Endothelial cell (in vitro differentiated cells): ENCODE results near the gene EGFL6. TPM values are rescaled to one million over a fixed set of nuclear protein-coding genes. Genes with fewer than 3 reads are reported as not detected.
A peak's percentile ranks its signal among the peaks of the same experiment; 100 is the strongest.

Experiments
- DNase-seq: peaks from one replicate; pipeline ENCODE4 v3.0.0; 2021; ENCODE audit warnings: low spot score
- H3K27ac Mint-ChIP-seq: one replicate; pipeline ENCODE4 v1.8.0; 2021; ENCODE audit warnings: mixed read lengths, inconsistent platforms; ENCODE audit not compliant: unreplicated experiment
- H3K27me3 Mint-ChIP-seq: one replicate; pipeline ENCODE4 v1.8.0; 2021; ENCODE audit warnings: mild to moderate bottlenecking, moderate library complexity, mixed read lengths, inconsistent platforms; ENCODE audit not compliant: unreplicated experiment
- H3K36me3 Mint-ChIP-seq: one replicate; pipeline ENCODE4 v1.8.0; 2021; ENCODE audit warnings: mild to moderate bottlenecking, low read depth, mixed read lengths, inconsistent platforms; ENCODE audit not compliant: unreplicated experiment
- H3K4me1 Mint-ChIP-seq: one replicate; pipeline ENCODE4 v1.8.0; 2021; ENCODE audit warnings: mild to moderate bottlenecking, mixed read lengths, inconsistent platforms; ENCODE audit not compliant: unreplicated experiment
- H3K4me3 Mint-ChIP-seq: one replicate; pipeline ENCODE4 v1.8.0; 2021; ENCODE audit warnings: mild to moderate bottlenecking, mixed read lengths, inconsistent platforms; ENCODE audit not compliant: unreplicated experiment
- H3K9me3 Mint-ChIP-seq: one replicate; pipeline ENCODE4 v1.8.0; 2021; ENCODE audit warnings: mixed read lengths, inconsistent platforms; ENCODE audit not compliant: unreplicated experiment
- CTCF ChIP-seq: fragments of 200-600 bp; sonication (generic); IDR thresholded peaks from one replicate; pipeline ENCODE4 v1.5.0; 2021; ENCODE audit warnings: antibody characterized with exemption; ENCODE audit not compliant: unreplicated experiment
- long read RNA-seq: library from polyadenylated mRNA; unstranded; transcript quantifications from one replicate; pipeline ENCODE4 v2.0.0, GENCODE V29; 2020; ENCODE audit not compliant: unreplicated experiment
- total RNA-seq: library from RNA; stranded (reverse); fragmentation: NEBNext Ultra II Directional; extraction: Animal tissue kit (Norgen Biotek cat#: 25700); gene quantifications from one replicate; pipeline ENCODE4 v1.2.1, GENCODE V29; 2021; ENCODE audit not compliant: unreplicated experiment

The EGFL6 gene
- not detected for total RNA-seq
- long read RNA-seq: 0 reads

GRCh38 chrX:13569479-13570260 is at the start of gene EGFL6:
TSS of gene EGFL6 (plus strand) at chrX:13569601. CDS start at chrX:13569862, 261 bp downstream.
- Mint-ChIP-seq H3K9me3 (no peaks in the 10 kb centered on the region), H3K27me3 (peaks cover 3% of the 10 kb centered on the region)

GRCh38 chrX:13520351-13520750 is 49.0 kb upstream of the EGFL6 start:
- no peak for TF ChIP-seq CTCF
- no peak overlapping the region for H3K27ac Mint-ChIP-seq
- H3K27me3 Mint-ChIP-seq: no peaks in the 10 kb centered on the region

More at GRCh38 chrX:13569479-13570260, at the start of gene EGFL6:
- Mint-ChIP-seq H3K36me3 (no peaks in the 10 kb centered on the region), H3K4me3 (no peak within 1 kb of the TSS), H3K4me1 (no peaks in the 10 kb centered on the region), H3K27ac (no peak within 1 kb of the TSS)
- TF ChIP-seq CTCF: no peak
- peak; percentile 2 for DNase-seq

GRCh38 chrX:13520936-13521335 is 48.5 kb upstream of the EGFL6 start:
- Mint-ChIP-seq H3K36me3 (no peaks in the 10 kb centered on the region), H3K4me3 (no peak overlapping the region), H3K27me3 (no peaks in the 10 kb centered on the region), H3K27ac (no peak overlapping the region), H3K9me3 (no peaks in the 10 kb centered on the region), H3K4me1 (no peaks in the 10 kb centered on the region)
- no peak for DNase-seq
- no peak for TF ChIP-seq CTCF

More at GRCh38 chrX:13520351-13520750, 49.0 kb upstream of the EGFL6 start:
- H3K4me1 Mint-ChIP-seq: no peaks in the 10 kb centered on the region
- H3K9me3 Mint-ChIP-seq: no peaks in the 10 kb centered on the region
- no peaks in the 10 kb centered on the region for H3K36me3 Mint-ChIP-seq
- DNase-seq: no peak
- H3K4me3 Mint-ChIP-seq: no peak overlapping the region

DNA sequence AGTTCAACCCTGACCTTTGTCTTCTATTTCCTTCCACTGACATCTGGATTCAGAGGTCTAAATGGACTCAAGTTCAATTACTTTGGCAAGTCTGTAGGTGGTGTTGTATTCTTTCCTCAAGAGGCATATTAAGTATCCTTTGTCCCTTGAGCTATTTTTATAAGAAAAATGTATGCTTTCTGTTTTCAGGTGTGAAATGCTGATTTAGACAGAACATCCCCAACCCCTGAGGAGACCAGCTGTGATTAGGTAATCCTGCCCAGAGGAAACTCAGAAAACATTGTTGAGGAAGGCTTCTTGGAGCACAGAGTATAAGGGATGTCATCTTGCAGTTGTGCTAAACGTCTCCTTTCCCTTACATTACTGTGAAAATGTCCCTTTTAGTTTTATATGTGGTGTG is 46.6 kb upstream of the EGFL6 start:
- TF ChIP-seq CTCF: no peak
- Mint-ChIP-seq H3K4me1 (no peaks in the 10 kb centered on the region), H3K36me3 (no peaks in the 10 kb centered on the region), H3K9me3 (no peaks in the 10 kb centered on the region), H3K27ac (no peak overlapping the region), H3K4me3 (no peak overlapping the region), H3K27me3 (no peaks in the 10 kb centered on the region)
- no peak for DNase-seq

GRCh38 chrX:13533726-13534125 is 35.7 kb upstream of the EGFL6 start:
- no peaks in the 10 kb centered on the region for H3K4me1 Mint-ChIP-seq
- no peak for DNase-seq
- TF ChIP-seq CTCF: no peak
- no peaks in the 10 kb centered on the region for H3K27me3 Mint-ChIP-seq
- no peaks in the 10 kb centered on the region for H3K9me3 Mint-ChIP-seq
- H3K36me3 Mint-ChIP-seq: no peaks in the 10 kb centered on the region
- H3K27ac Mint-ChIP-seq: no peak overlapping the region
- no peak overlapping the region for H3K4me3 Mint-ChIP-seq
